Measurements from ENCODE around the gene S100A2.

GRCh38 chr1:153563483-153563901, 2.2 kb downstream of the S100A2 start:
- TF ChIP-seq CTCF (IDR thresholded peaks at IDR 0.05 in 4 of 5, conservative IDR thresholded peaks at IDR 0.05 in 1 of 5) (no peak), POLR2A (IDR thresholded peaks at IDR 0.05) (no peak)
